ENCODE results near the gene UGT3A1. TPM values are rescaled to one million over a fixed set of nuclear protein-coding genes. Genes with fewer than 3 reads are reported as not detected.
"Not testable (repeated sequence)": the region's sequence is repeated elsewhere in the genome, so short reads cannot be mapped to it uniquely, and the experiment has no call there.

Gene UGT3A1
- not detected for total RNA-seq

GRCh38 chr5:35990941-35991611 lies at the start of gene UGT3A1:
Gene UGT3A1, minus strand, starts transcription at chr5:35991390. Its CDS starts 150 bp downstream, at chr5:35991240.
- DNase-seq: no peak

GRCh38 chr5:36035696-36036095 lies 44.5 kb upstream of the UGT3A1 start:
- no peak for DNase-seq

- not testable (repeated sequence) for DNase-seq
These were observed 43.4 kb upstream of the UGT3A1 start for GRCh38 chr5:36034536-36035134.

GRCh38 chr5:36033486-36033885 lies 42.3 kb upstream of the UGT3A1 start:
- no peak for DNase-seq

DNA sequence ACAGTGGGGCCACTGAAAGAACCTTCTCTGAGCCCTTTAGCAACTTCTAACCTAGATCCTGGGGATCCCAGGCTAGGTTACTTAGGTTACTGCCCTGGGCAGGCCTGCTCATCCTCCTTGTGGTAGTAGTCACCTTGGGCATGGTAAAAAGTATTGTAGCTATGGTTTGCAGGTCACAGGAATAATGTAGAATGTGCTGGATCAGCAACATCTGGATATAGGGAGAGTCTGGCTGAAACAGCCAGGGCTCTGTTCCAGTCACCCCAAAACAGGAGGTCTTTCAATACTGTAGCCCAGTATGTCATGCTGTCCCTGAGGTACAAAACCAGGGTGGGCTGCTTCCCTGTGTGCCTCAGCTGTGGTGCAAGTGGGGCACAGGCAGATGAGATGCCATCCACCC lies 41.9 kb upstream of the UGT3A1 start:
- DNase-seq: no peak

DNA sequence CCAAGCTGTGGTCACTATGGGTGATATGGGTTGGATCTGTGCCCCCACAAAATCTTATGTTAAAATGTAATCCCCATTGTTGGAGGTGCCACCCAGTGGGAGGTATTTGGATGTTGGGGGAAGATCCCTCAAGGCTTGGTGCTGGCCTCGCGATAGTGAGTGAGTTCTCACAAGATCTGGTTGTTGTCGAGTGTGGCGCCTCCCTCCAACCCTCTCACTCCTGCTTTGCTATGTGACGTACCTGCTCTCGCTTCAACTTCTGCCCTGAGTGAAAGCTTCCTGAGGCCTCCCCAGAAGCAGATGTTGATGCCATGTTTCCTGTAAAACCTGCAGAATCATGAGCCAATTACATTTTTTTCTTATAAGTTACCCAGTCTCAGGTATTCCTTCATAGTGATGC lies 40.0 kb upstream of the UGT3A1 start:
- no peak for DNase-seq

DNA sequence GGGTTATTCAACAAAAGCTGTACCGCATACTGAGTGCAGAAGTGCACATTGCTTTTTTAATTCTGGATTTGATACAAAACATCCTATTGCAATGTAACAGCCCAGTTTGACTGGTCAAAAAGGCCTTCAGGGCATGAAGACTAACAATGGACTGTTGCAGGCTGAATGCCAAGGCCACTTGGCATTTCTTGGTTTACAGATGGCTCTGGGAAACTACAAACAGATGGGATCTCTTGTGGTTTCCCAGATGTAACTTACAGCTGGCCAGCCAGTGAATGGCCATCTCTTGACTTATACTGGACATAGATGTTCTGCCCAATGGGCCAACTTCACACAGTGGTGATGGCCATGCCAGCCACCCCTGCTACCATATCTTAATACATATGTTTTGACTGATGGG lies 38.7 kb upstream of the UGT3A1 start:
- no peak for DNase-seq

GRCh38 chr5:36028816-36029465 lies 37.8 kb upstream of the UGT3A1 start:
- DNase-seq: no peak

- DNase-seq: no peak
These were observed 36.5 kb upstream of the UGT3A1 start for GRCh38 chr5:36027711-36028110.

GRCh38 chr5:36026706-36027465 lies 35.7 kb upstream of the UGT3A1 start:
- no peak for DNase-seq

- DNase-seq: not testable (repeated sequence)
These were observed 31.1 kb upstream of the UGT3A1 start for GRCh38 chr5:36022246-36022645.

DNA sequence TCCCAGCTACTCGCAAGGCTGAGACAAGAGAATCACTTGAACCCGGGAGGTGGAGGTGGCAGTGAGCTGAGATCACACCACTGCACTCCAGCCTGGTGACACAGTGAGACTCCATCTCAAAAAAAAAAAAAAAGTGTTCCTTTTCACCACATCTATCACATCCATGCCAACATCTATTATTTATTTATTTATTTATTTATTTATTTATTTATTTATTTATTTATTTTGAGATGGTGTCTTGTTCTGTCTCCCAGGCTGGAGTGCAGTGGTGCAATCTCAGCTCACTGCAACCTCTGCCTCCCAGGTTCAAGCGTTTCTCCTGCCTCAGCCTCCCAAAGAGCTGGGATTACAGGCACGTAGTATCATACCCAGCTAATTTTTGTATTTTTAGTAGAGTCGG lies 28.4 kb upstream of the UGT3A1 start:
- not testable (repeated sequence) for DNase-seq

DNA sequence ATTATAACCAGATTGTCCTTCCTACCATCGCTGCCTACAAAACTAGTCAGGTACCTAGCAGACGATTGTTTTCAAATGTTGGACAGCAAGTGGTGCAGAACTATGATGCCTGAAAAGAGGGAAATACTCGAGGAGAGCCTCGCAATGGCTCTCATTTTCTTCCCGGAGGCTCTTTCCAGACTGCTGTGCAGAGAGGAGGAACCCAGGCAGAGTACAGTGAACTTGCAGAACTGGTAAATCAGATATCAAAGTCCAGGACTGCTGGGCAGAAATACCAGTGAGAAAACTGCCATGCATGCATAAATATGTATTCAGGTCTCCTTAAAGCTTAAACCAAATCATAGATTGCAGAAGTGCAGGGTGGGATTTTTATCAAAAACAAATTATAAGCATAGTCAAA lies 26.4 kb upstream of the UGT3A1 start:
- DNase-seq: no peak

GRCh38 chr5:36017004-36017403 lies 25.8 kb upstream of the UGT3A1 start:
- no peak for DNase-seq

GRCh38 chr5:36013182-36013581 lies 22.0 kb upstream of the UGT3A1 start:
- no peak for DNase-seq

DNA sequence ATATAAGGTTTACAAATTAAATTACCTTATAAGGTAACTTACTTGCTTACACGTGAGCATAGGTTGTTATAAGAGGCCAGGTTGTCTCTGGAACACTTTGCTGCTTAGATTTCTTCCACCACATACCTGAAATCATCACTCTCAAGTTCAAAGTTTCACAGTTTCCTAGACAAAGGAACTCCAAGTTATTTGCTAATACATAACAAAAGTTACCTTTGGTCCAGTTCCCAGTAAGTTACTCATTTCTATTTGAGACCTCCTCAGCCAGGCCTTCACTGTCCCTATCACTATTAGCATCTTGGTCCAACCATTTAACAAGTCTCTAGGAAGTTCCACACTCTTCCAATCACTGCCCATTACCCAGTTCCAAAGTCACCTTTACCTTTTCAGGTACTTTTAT lies 18.5 kb upstream of the UGT3A1 start:
- DNase-seq: no peak

DNA sequence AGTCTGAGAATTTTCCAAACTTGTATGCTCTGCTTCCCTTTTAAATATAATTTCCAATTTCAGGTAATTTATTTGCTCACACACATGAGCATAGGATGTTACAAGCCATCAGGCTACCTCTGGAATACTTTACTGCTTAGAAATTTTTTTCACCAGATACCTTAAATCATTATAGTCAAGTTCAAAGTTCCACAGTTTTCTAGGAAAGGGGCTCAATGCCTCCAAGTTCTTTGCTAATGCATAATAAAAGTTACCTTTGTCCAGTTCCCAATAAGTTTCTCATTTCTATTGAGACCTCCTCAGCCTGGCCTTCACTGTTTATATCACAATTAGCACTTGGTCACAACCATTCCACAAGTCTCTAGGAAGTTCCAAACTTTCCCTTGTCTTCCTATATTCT lies 16.2 kb upstream of the UGT3A1 start:
- DNase-seq: no peak

DNA sequence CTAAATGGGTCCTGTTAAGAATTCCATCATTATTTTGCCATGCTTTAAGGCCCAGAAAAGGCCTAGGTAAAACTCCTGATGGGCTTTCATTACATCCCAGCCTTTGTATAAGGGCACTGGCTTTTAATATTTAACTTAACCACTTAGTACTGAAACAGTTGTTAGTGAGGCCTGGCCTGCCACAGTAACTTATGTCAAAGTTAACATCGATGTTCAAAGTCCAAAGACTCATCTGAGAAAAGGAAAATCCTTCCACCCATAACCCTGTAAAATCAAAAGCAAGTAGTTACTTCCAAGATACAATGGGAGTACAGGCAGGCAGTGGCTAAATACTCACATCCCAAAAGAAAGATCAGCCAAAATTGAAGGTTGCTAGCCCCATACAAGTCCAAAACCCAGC lies 15.0 kb upstream of the UGT3A1 start:
- DNase-seq: no peak

- DNase-seq: no peak
These were observed 9.8 kb upstream of the UGT3A1 start for GRCh38 chr5:36001032-36001431.

DNA sequence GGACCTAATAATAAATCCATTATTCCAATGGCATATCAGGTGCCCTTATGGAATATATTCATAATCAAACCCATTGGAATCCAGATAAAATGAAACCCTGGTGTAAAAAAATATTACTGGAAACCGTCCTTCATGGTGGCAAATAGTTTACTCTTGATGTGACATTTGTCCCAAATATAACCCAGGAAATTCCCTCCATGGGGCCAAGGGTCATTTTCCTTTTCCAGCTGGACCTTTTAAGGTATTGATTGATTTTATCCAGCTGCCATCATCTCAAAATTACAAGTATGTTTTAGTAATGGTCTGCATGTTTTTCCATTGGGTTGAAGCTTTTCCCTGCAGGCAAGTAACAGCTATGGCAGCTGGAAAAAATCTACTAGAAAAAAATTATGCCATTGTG lies 8.4 kb upstream of the UGT3A1 start:
- DNase-seq: no peak

DNA sequence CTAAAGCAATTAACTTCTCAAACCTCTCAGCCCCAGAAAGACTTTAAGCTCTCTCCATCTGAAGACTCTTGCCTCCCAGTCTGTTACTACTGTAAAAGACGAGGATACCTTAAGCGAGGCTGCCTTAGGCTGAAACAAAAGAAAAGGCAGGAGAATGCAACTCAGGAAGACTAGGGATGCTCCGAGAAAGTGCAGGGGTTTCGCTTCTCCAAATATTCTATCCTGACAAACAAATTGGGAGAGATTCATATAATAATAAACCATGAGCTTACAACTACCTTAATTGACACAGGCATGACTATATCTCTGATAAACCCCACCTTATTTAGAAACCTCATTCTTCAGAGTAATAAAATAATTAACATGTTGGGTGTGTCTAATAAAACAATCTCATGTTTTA lies 4.9 kb upstream of the UGT3A1 start:
- no peak for DNase-seq

- DNase-seq: no peak
These were observed 670 bp downstream of the UGT3A1 start for GRCh38 chr5:35990520-35990919.

DNA sequence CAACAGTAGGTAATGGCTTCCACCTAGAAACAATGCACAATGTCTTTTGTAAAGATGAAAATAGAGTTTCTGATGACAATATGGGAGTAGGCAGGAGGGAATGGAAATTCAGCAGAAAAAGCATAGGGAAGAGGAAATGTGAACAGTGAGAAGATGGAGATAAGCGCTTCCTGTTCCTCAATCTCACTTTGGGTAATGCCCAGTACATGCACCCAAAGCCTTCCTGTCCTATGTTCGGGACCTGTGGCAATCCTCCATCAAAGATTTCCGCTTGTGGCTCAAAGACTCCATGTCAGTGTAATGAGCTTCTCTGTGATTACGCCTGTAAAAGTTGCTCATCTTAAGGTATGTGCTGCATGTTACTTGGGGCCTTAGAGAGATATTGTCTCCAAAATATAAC lies 2.7 kb downstream of the UGT3A1 start:
- no peak for DNase-seq

DNA sequence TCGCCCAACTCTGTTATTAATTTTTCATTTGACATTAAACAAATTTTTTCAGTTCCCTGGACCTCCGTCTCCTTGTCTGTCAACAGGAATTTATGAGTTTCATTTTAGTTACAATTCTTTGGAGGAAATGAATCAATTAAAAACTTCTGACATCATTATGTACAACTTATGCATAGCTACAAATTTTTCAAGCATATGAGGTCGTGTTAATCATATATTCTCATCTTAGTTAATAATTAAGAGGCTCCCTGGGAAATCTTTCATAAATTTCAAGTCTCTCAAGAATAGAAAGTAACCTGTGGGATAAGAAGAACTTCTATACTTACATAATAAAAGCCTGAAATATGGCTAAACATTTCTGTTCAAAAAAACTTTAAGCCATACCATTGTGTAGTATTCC lies 3.4 kb downstream of the UGT3A1 start:
- no peak for DNase-seq

All from effector CD4-positive, alpha-beta T cell (primary cell).